Measurements from ENCODE around the gene DGKE.

- TF ChIP-seq POLR2AphosphoS5 (IDR thresholded peaks at IDR 0.05; ENCODE audit: low read depth, low read length) (0 out of 2 replicates have a peak, but pooled peaks have one; percentile 13), POU2F2 (IDR thresholded peaks at IDR 0.05; ENCODE audit: low read depth, low read length) (no peak), TAF1 (IDR thresholded peaks at IDR 0.05; ENCODE audit: low read depth, low read length) (no peak), POLR2A (IDR thresholded peaks at IDR 0.05; ENCODE audit: low read depth, low read length) (no peak), PAX5 (IDR thresholded peaks at IDR 0.05; ENCODE audit: insufficient read depth, low read length, severe bottlenecking) (no peak)
Measured at GRCh38 chr17:56887105-56887504, 53.2 kb downstream of the DGKE start.
